Measurements from ENCODE around the gene ADGRV1. TPM values are rescaled to one million over a fixed set of nuclear protein-coding genes. Genes with fewer than 3 reads are reported as not detected.

The ADGRV1 gene
- total and polyA plus RNA-seq, 2 donors (not counting 3 experiments of a cell fraction or from before 2014, with no cell fraction given): 0.11 to 0.55 TPM

- H3K9ac ChIP-seq (replicated peaks; ENCODE audit: extremely low read depth, insufficient read depth, low read length): no peak overlapping the region
- no peak for FAIRE-seq
Measured at GRCh38 chr5:90911169-90911568, 352.6 kb downstream of the ADGRV1 start.

More at GRCh38 chr5:90911169-90911568, 352.6 kb downstream of the ADGRV1 start:
- dilution Hi-C loops (cut with MboI; ENCODE audit: extremely low pct_ligation_motif_present, low sequenced_read_pairs): no loop called here
- Histone ChIP-seq H3K79me2 (ENCODE audit: control insufficient read depth, insufficient read depth, low read length) (no peaks in the 10 kb centered on the region), H3K27ac (ENCODE audit: insufficient read depth, low read depth, low read length) (no peak overlapping the region), H3K4me3 (replicated peaks in 1 of 3; ENCODE audit: insufficient read depth in 1 of 3, low read depth in 1 of 3, low read length in 3 of 3) (no peak overlapping the region), H3K27me3 (ENCODE audit: control insufficient read depth in 2 of 2, insufficient read depth in 2 of 2, low read length in 2 of 2) (no peaks in the 10 kb centered on the region), H3K4me1 (ENCODE audit: control insufficient read depth, extremely low read depth, insufficient read depth, low read length) (peaks cover 12% of the 10 kb centered on the region), H3K4me2 (ENCODE audit: insufficient read depth, low read length) (no peak overlapping the region), H3K9me1 (replicated peaks; ENCODE audit: control insufficient read depth, extremely low read depth, insufficient read depth, low read length) (no peaks in the 10 kb centered on the region), H4K20me1 (replicated peaks; ENCODE audit: control insufficient read depth, extremely low read depth, insufficient read depth, low read length) (no peaks in the 10 kb centered on the region), H3K9me3 (replicated peaks; ENCODE audit: control insufficient read depth, insufficient read depth, low read length) (no peaks in the 10 kb centered on the region), H2AFZ (ENCODE audit: low read depth, low read length) (no peak overlapping the region), H3K36me3 (ENCODE audit: control insufficient read depth in 2 of 2, extremely low read depth in 1 of 2, insufficient read depth in 2 of 2, low read length in 2 of 2) (no peaks in the 10 kb centered on the region)
- BruUV-seq (replicated peaks): no TSS peak
- POLR2A ChIA-PET: interaction anchor here (0.6 kb wide), 1 partner anchor 470 kb away, joined by 5 read pairs; no protein-coding TSS in a partner anchor
- TF ChIP-seq CTCF (IDR thresholded peaks at IDR 0.05; ENCODE audit: extremely low read depth in 1 of 2, insufficient read depth in 1 of 2, low read depth in 1 of 2, low read length in 2 of 2): no peak
- no peak for TF ChIP-seq POLR2AphosphoS5 (IDR thresholded peaks at IDR 0.05; ENCODE audit: insufficient read depth, low read depth, low read length)
- TF ChIP-seq MYC (IDR thresholded peaks at IDR 0.05; ENCODE audit: low read depth, low read length): no peak
- TF ChIP-seq FOS (IDR thresholded peaks at IDR 0.05; ENCODE audit: borderline replicate concordance, insufficient read depth, low read length): no peak
- TF ChIP-seq GATA2 (IDR thresholded peaks at IDR 0.05; ENCODE audit: insufficient read depth, insufficient read length, low read depth, low read length): no peak
- no peak for TF ChIP-seq MAX (IDR thresholded peaks at IDR 0.05; ENCODE audit: insufficient read depth, insufficient read length)
- no peak for TF ChIP-seq EZH2 (IDR thresholded peaks at IDR 0.05; ENCODE audit: borderline replicate concordance, low read depth, low read length, severe bottlenecking)
- TF ChIP-seq POLR2A (IDR thresholded peaks at IDR 0.05; ENCODE audit: low read depth, low read length): no peak
- TF ChIP-seq JUN (IDR thresholded peaks at IDR 0.05; ENCODE audit: borderline replicate concordance, insufficient read depth, insufficient read length, low read depth): no peak
- CTCF ChIA-PET: interaction anchor here (1.2 to 3.8 kb wide), 3 partner anchors 20 to 475 kb away, joined by 4 to 15 read pairs (median 5); no protein-coding TSS in a partner anchor
- DNase-seq (ENCODE audit: low read depth, low spot score): no peak
- intact Hi-C loops (cut with micrococcal nuclease): no loop called here
